Osteoblast (primary cell): ENCODE results near the gene NFS1. TPM values are rescaled to one million over a fixed set of nuclear protein-coding genes. Genes with fewer than 3 reads are reported as not detected.

Experiments used
- DNase-seq: peaks from one replicate; pipeline ENCODE4 v3.0.0; 2011; ENCODE audit warnings: low spot score, mixed read lengths; ENCODE audit not compliant: insufficient read length; ENCODE audit errors: missing footprints
- H2AFZ ChIP-seq: 2 replicates; pipeline ENCODE4 v1.6.0; 2011; ENCODE audit warnings: mild to moderate bottlenecking, low read length
- H3K27ac ChIP-seq: 2 replicates; pipeline ENCODE4 v1.5.1; 2011; ENCODE audit warnings: mild to moderate bottlenecking, low read depth, low read length, moderate library complexity
- H3K27me3 ChIP-seq: 2 replicates; pipeline ENCODE4 v1.6.0; 2012; ENCODE audit warnings: mild to moderate bottlenecking, control low read depth, inconsistent platforms, low read length, moderate library complexity; ENCODE audit not compliant: insufficient read depth
- H3K36me3 ChIP-seq: 2 replicates; pipeline ENCODE4 v1.5.1; 2011; ENCODE audit warnings: mild to moderate bottlenecking, low read length, control low read depth, moderate library complexity; ENCODE audit not compliant: insufficient read depth
- H3K4me1 ChIP-seq: 2 replicates; pipeline ENCODE4 v1.5.1; 2011; ENCODE audit warnings: mild to moderate bottlenecking, low read length, control low read depth, moderate library complexity; ENCODE audit not compliant: insufficient read depth
- H3K4me2 ChIP-seq: 2 replicates; pipeline ENCODE4 v1.6.0; 2011; ENCODE audit warnings: mild to moderate bottlenecking, low read length; ENCODE audit not compliant: insufficient read depth
- H3K4me3 ChIP-seq: fragments of 200-600 bp; sonication (generic); 3 replicates; pipeline ENCODE4 v1.5.1; 2012; ENCODE audit warnings: mild to moderate bottlenecking, low read length, inconsistent platforms; ENCODE audit not compliant: insufficient read depth
- H3K79me2 ChIP-seq: 2 replicates; pipeline ENCODE4 v1.6.0; 2012; ENCODE audit warnings: mild to moderate bottlenecking, low read length, control low read depth, inconsistent platforms; ENCODE audit not compliant: insufficient read depth
- H3K9me3 ChIP-seq: 2 replicates; pipeline ENCODE4 v1.5.1; 2011; ENCODE audit warnings: low read depth, low read length, control low read depth
- H4K20me1 ChIP-seq: 2 replicates; pipeline ENCODE4 v1.6.0; 2012; ENCODE audit warnings: mild to moderate bottlenecking, low read length, control low read depth; ENCODE audit not compliant: insufficient read depth
- total RNA-seq: library from RNA; depleted of rRNA; stranded (reverse); fragments of >200 nt; gene quantifications from 2 replicates; pipeline ENCODE4 v1.2.3, GENCODE V29; 2012
- TF ChIP-seq, protein P1 (sequence below): IDR thresholded peaks from 2 replicates; pipeline ENCODE4 v1.5.1; 2011; ENCODE audit warnings: mild to moderate bottlenecking, low read depth, low read length, moderate library complexity; ENCODE audit errors: extremely low read depth

Gene NFS1
- total RNA-seq, 1 donor = 21.7 TPM

DNA sequence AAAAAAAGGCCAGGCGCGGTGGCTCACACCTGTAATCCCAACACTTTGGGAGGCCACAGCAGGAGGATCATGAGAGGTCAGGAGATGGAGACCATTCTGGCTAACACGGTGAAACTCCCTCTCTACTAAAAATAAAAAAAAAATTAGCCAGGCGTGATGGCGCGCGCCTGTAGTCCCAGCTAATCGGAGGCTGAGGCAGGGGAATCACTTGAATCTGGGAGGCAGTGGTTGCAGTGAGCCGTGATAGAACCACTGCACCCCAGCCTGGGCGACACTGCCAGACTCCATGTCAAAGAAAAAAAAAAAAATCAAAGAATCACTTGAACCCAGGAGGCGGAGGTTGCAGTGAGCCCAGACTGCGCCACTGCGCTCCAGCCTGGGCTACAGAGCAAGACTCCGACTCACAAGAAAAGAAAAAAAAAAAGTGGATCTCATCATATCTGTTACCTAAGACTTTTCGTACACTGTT is 38.7 kb upstream of the NFS1 start:
- H3K79me2 ChIP-seq = peaks cover 94% of the 10 kb centered on the region
- H3K4me2 ChIP-seq = no peak overlapping the region
- no peak overlapping the region for H3K4me3 ChIP-seq
- no peak for DNase-seq
- no peak overlapping the region for H3K27ac ChIP-seq
- no peak overlapping the region for H2AFZ ChIP-seq
- peaks cover 65% of the 10 kb centered on the region for H4K20me1 ChIP-seq
- H3K4me1 ChIP-seq = peaks cover 50% of the 10 kb centered on the region
- no peaks in the 10 kb centered on the region for H3K27me3 ChIP-seq
- H3K36me3 ChIP-seq = peaks cover 75% of the 10 kb centered on the region
- TF ChIP-seq, protein P1, sequence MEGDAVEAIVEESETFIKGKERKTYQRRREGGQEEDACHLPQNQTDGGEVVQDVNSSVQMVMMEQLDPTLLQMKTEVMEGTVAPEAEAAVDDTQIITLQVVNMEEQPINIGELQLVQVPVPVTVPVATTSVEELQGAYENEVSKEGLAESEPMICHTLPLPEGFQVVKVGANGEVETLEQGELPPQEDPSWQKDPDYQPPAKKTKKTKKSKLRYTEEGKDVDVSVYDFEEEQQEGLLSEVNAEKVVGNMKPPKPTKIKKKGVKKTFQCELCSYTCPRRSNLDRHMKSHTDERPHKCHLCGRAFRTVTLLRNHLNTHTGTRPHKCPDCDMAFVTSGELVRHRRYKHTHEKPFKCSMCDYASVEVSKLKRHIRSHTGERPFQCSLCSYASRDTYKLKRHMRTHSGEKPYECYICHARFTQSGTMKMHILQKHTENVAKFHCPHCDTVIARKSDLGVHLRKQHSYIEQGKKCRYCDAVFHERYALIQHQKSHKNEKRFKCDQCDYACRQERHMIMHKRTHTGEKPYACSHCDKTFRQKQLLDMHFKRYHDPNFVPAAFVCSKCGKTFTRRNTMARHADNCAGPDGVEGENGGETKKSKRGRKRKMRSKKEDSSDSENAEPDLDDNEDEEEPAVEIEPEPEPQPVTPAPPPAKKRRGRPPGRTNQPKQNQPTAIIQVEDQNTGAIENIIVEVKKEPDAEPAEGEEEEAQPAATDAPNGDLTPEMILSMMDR = no peak
- H3K9me3 ChIP-seq = no peaks in the 10 kb centered on the region

DNA sequence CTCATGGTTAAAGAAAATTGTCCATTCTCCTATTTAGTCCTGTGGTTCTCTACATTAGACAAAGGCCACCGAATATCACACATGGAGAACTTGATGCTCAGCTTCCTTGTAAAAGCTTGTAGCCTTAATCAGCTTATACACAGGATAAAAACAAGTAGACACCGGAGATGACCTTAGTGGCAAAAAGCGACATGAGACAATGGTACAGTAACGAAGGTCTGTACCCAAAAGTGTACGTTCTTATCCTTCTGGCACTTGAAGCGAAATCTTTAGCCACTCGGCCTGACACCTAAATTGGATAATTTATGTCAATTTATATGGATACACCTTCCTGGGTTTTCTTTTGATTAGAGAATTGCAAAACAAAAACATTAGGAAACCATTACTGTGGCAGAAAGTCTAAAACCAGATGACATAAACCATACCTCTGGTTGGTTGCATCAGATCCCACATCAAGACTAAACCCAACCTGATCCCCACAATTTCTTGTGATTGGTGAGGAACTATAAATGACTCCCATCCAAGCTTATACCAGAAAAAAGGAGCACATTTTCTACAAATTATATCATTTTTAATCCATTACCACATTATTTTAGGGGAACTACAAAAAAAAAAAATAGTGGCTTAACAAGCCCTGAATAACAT is 36.8 kb upstream of the NFS1 start:
- H3K9me3 ChIP-seq = no peaks in the 10 kb centered on the region
- H3K27me3 ChIP-seq = no peaks in the 10 kb centered on the region
- H2AFZ ChIP-seq = no peak overlapping the region
- TF ChIP-seq, protein P1 = no peak
- H3K27ac ChIP-seq = peak overlapping the region; percentile 13
- H3K4me3 ChIP-seq = peak overlapping the region; percentile 14
- DNase-seq = peak; percentile 31
- peaks cover 99% of the 10 kb centered on the region for H3K79me2 ChIP-seq
- H3K36me3 ChIP-seq = peaks cover 95% of the 10 kb centered on the region
- H4K20me1 ChIP-seq = peaks cover 84% of the 10 kb centered on the region
- peaks cover 59% of the 10 kb centered on the region for H3K4me1 ChIP-seq
- H3K4me2 ChIP-seq = peak overlapping the region; percentile 49

DNA sequence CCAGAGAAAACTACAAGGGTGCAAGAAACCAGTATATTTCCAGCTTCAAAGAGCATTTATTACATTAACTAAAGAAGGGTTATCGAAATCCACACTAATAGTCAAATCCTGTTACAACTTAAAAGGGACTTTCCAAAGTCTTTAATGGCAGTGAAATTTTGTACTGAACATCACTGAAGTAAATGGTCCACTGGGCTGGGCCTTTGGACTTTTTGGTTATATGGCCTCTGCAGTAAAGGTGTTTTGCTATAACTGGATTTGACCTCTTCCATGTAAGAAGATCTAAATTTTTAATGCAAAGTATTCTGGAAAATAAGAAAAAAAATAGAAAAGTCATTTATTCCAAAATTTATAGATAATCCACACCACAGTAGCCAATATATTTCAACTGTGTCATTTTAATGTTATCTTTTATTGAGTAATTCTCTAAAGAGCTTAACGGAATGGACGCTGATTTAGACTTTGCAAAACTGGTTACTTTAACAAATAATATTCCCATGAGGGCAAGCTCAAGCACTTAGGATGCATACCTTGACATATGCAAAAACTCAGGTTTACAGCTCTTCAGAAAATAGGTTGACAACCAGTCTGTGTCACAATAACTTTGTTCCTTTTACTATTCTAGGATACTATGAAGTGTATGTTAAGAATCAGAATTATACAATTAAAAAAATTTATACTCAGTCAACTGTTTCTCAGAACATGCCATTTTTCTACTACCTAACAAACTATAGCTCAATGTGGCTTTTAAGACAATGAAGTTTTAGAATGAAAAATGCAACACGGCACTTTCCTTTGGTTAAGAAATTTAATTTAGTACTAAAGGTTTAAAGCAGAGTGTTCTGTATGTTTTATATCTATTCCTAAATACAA is 35.9 kb upstream of the NFS1 start:
- Histone ChIP-seq H3K36me3 (peaks cover 97% of the 10 kb centered on the region), H3K4me3 (no peak overlapping the region), H3K4me2 (peak overlapping the region; percentile 49)

More for the DNA sequence above, 35.9 kb upstream of the NFS1 start:
- Histone ChIP-seq H3K27me3 (no peaks in the 10 kb centered on the region), H3K9me3 (no peaks in the 10 kb centered on the region), H3K27ac (peak overlapping the region; percentile 31), H3K4me1 (peaks cover 56% of the 10 kb centered on the region), H3K79me2 (peaks cover 99% of the 10 kb centered on the region), H4K20me1 (peaks cover 85% of the 10 kb centered on the region), H2AFZ (no peak overlapping the region)
- no peak for DNase-seq
- TF ChIP-seq, protein P1 = no peak
